ENCODE data around the gene LCN12. TPM values are rescaled to one million over a fixed set of nuclear protein-coding genes. Genes with fewer than 3 reads are reported as not detected.

The LCN12 gene
- total RNA-seq, 1 experiment from 2014 or later, result 2.5 TPM

DNA sequence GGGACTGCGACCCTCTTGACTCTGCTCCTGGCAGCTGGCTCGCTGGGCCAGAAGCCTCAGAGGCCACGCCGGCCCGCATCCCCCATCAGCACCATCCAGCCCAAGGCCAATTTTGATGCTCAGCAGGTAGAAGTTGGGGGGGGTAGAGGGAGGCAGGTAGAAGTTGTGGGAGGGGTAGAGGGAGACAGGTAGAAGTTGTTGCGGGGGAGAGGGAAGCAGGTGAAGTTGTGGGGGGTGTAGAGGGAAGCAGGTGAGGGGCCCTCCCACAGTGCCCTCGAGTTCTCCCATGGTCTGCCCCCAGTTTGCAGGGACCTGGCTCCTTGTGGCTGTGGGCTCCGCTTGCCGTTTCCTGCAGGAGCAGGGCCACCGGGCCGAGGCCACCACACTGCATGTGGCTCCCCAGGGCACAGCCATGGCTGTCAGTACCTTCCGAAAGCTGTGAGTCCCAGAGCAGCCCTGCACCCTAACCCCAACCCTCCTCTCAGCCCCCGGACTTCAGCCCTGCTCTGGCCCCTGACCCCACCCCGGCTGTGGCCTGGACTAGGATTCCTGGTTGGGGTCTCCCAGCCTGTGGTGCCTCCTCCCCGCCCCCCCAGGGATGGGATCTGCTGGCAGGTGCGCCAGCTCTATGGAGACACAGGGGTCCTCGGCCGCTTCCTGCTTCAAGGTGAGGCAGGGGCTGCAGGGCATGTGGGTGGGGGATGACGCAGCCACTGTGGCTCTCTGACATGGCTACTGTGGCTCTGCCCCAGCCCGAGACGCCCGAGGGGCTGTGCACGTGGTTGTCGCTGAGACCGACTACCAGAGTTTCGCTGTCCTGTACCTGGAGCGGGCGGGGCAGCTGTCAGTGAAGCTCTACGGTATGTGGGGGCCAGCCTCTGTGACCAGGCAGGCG, 6.5 kb upstream of the LCN12 start:
- POLR2A ChIA-PET, result interaction anchor here (0.5 kb wide), 1 partner anchor 58 kb away, joined by 3 read pairs; no protein-coding TSS in a partner anchor
- no TSS peak for BruUV-seq (replicated peaks)
- Histone ChIP-seq H3K4me1 (ENCODE audit: control insufficient read depth, insufficient read depth, low read length) (peaks cover 29% of the 10 kb centered on the region), H3K4me3 (ENCODE audit: low read depth in 2 of 2, low read length in 2 of 2) (no peak overlapping the region), H3K9me3 (ENCODE audit: control insufficient read depth, insufficient read depth, low read depth, low read length) (no peaks in the 10 kb centered on the region), H3K27me3 (ENCODE audit: control insufficient read depth, insufficient read depth, low read length) (no peaks in the 10 kb centered on the region), H3K36me3 (ENCODE audit: control insufficient read depth, insufficient read depth, low read length) (peaks cover 7% of the 10 kb centered on the region; the same call in 1 of the 2 replicates), H3K27ac (ENCODE audit: low read length) (peak overlapping the region; percentile 80)
- CTCF ChIA-PET, result no interaction called here
- no peak for TF ChIP-seq POLR2AphosphoS5 (IDR thresholded peaks at IDR 0.05; ENCODE audit: low read depth, low read length)
- TF ChIP-seq, protein P1, sequence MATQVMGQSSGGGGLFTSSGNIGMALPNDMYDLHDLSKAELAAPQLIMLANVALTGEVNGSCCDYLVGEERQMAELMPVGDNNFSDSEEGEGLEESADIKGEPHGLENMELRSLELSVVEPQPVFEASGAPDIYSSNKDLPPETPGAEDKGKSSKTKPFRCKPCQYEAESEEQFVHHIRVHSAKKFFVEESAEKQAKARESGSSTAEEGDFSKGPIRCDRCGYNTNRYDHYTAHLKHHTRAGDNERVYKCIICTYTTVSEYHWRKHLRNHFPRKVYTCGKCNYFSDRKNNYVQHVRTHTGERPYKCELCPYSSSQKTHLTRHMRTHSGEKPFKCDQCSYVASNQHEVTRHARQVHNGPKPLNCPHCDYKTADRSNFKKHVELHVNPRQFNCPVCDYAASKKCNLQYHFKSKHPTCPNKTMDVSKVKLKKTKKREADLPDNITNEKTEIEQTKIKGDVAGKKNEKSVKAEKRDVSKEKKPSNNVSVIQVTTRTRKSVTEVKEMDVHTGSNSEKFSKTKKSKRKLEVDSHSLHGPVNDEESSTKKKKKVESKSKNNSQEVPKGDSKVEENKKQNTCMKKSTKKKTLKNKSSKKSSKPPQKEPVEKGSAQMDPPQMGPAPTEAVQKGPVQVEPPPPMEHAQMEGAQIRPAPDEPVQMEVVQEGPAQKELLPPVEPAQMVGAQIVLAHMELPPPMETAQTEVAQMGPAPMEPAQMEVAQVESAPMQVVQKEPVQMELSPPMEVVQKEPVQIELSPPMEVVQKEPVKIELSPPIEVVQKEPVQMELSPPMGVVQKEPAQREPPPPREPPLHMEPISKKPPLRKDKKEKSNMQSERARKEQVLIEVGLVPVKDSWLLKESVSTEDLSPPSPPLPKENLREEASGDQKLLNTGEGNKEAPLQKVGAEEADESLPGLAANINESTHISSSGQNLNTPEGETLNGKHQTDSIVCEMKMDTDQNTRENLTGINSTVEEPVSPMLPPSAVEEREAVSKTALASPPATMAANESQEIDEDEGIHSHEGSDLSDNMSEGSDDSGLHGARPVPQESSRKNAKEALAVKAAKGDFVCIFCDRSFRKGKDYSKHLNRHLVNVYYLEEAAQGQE (IDR thresholded peaks at IDR 0.05; ENCODE audit: insufficient read depth in 1 of 2, low read depth in 2 of 2, low read length in 1 of 2), result no peak
- TF ChIP-seq, protein P2, sequence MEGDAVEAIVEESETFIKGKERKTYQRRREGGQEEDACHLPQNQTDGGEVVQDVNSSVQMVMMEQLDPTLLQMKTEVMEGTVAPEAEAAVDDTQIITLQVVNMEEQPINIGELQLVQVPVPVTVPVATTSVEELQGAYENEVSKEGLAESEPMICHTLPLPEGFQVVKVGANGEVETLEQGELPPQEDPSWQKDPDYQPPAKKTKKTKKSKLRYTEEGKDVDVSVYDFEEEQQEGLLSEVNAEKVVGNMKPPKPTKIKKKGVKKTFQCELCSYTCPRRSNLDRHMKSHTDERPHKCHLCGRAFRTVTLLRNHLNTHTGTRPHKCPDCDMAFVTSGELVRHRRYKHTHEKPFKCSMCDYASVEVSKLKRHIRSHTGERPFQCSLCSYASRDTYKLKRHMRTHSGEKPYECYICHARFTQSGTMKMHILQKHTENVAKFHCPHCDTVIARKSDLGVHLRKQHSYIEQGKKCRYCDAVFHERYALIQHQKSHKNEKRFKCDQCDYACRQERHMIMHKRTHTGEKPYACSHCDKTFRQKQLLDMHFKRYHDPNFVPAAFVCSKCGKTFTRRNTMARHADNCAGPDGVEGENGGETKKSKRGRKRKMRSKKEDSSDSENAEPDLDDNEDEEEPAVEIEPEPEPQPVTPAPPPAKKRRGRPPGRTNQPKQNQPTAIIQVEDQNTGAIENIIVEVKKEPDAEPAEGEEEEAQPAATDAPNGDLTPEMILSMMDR (IDR thresholded peaks at IDR 0.05), result no peak
- TF ChIP-seq SIN3A (IDR thresholded peaks at IDR 0.05; ENCODE audit: borderline replicate concordance, insufficient read depth, low read depth, low read length), result no peak
- no peak for TF ChIP-seq TCF7L2 (IDR thresholded peaks at IDR 0.05; ENCODE audit: low read depth, low read length)
- no peak for DNase-seq (ENCODE audit: low read depth, low spot score)
- intact Hi-C loops (cut with micrococcal nuclease; ENCODE audit: unreplicated experiment), result loop anchor here (10.0 kb wide), 1 partner anchor 89 kb away; the partner anchor contains the start of gene FUT7
- ATAC-seq, result no peak
- in situ Hi-C loops (cut with HindIII; ENCODE audit: low pct_unique_long_range_greater_than_20kb, low sequenced_read_pairs), result no loop called here

DNA sequence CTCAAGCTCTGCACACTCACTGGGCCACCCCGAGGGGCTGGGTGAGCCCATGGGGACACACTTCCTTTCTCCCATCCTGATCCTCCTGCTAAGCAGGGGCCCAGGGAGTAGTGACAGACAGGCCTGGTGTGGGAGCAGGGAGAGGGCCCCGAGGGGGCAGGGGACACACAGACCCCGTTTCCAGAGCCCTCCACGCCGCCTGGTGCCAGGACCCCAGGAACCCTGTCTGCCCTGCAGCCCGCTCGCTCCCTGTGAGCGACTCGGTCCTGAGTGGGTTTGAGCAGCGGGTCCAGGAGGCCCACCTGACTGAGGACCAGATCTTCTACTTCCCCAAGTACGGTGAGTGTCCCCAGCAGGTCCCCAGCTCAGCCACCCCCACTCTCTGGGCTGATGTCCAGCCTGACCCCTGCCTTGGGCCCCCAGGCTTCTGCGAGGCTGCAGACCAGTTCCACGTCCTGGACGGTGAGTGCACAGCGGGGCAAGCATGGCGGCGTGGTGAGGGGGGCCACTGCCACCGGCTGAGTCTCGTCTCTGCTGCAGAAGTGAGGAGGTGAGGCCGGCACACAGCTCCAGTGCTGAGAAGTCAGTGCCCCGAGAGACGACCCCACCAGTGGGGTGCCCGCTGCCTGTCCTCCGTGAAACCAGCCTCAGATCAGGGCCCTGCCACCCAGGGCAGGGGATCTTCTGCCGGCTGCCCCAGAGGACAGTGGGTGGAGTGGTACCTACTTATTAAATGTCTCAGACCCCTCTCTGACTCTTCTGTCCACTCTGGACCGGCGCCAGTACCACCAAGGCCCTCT, 5.6 kb upstream of the LCN12 start:
- H3K27ac ChIP-seq (ENCODE audit: low read length), result no peak overlapping the region
- DNase-seq (ENCODE audit: low read depth, low spot score) (no peak), ATAC-seq (no peak)
- H3K9me3 ChIP-seq (ENCODE audit: control insufficient read depth, insufficient read depth, low read depth, low read length), result no peaks in the 10 kb centered on the region
- peaks cover 33% of the 10 kb centered on the region for H3K4me1 ChIP-seq (ENCODE audit: control insufficient read depth, insufficient read depth, low read length)
- CTCF ChIA-PET, result interaction anchor here (2.1 kb wide), 1 partner anchor 83 kb away, joined by 14 read pairs; no protein-coding TSS in a partner anchor
- H3K4me3 ChIP-seq (ENCODE audit: low read depth in 2 of 2, low read length in 2 of 2), result no peak overlapping the region
- peaks cover 7% of the 10 kb centered on the region; the same call in 1 of the 2 replicates for H3K36me3 ChIP-seq (ENCODE audit: control insufficient read depth, insufficient read depth, low read length)
- intact Hi-C loops (cut with micrococcal nuclease; ENCODE audit: unreplicated experiment), result loop anchor here (10.0 kb wide), 1 partner anchor 88 kb away; the partner anchor contains the start of gene FUT7
- in situ Hi-C loops (cut with HindIII; ENCODE audit: low pct_unique_long_range_greater_than_20kb, low sequenced_read_pairs), result no loop called here
- H3K27me3 ChIP-seq (ENCODE audit: control insufficient read depth, insufficient read depth, low read length), result no peaks in the 10 kb centered on the region
- BruUV-seq (replicated peaks), result no TSS peak
- POLR2A ChIA-PET, result interaction anchor here (0.5 kb wide), 1 partner anchor 59 kb away, joined by 3 read pairs; no protein-coding TSS in a partner anchor
- TF ChIP-seq, protein P2 (IDR thresholded peaks at IDR 0.05), result no peak
- TF ChIP-seq SIN3A (IDR thresholded peaks at IDR 0.05; ENCODE audit: borderline replicate concordance, insufficient read depth, low read depth, low read length) (no peak), POLR2AphosphoS5 (IDR thresholded peaks at IDR 0.05; ENCODE audit: low read depth, low read length) (no peak), TCF7L2 (IDR thresholded peaks at IDR 0.05; ENCODE audit: low read depth, low read length) (no peak)
- TF ChIP-seq, protein P1 (IDR thresholded peaks at IDR 0.05; ENCODE audit: insufficient read depth in 1 of 2, low read depth in 2 of 2, low read length in 1 of 2), result no peak

All from Panc1 (cell line).